A673 (cell line): ENCODE results near the gene SH2D4B. TPM values are rescaled to one million over a fixed set of nuclear protein-coding genes. Genes with fewer than 3 reads are reported as not detected.

ENCODE experiments used
- BruUV-seq: library from RNA; stranded (reverse); fragments of 400-500 nt; replicated peaks from 2 replicates; lab custom pipeline; 2021; lab: Mats Ljungman, UMichigan
- CTCF ChIA-PET: fragments of 300-600 bp; sonication (Branson Sonifier 250); formaldehyde crosslinking; loops from one replicate; lab custom pipeline; 2022; ENCODE audit warnings: antibody characterized with exemption; lab: Charles Lee
- POLR2A ChIA-PET: fragments of 300-600 bp; sonication (Branson Sonifier 250); formaldehyde crosslinking; loops from one replicate; lab custom pipeline; 2022; ENCODE audit warnings: antibody characterized with exemption; ENCODE audit not compliant: low non-redundant PET; lab: Charles Lee
- DNase-seq: peaks from one replicate; pipeline ENCODE4 v3.0.0-alpha.2; 2015; ENCODE audit warnings: low spot score
- H3K27ac ChIP-seq: fragments of 200-600 bp; sonication (generic); 2 replicates; pipeline ENCODE4 v1.5.1; 2016; ENCODE audit warnings: mixed run types, low read depth, mild to moderate bottlenecking, mixed read lengths, antibody characterized with exemption, low read length; ENCODE audit not compliant: poor library complexity, severe bottlenecking
- H3K27me3 ChIP-seq: fragments of 200-600 bp; sonication (generic); replicated peaks from 2 replicates; pipeline ENCODE4 v1.6.1; 2017; ENCODE audit warnings: mixed run types, low read depth, mild to moderate bottlenecking, mixed read lengths, antibody characterized with exemption, low read length; ENCODE audit not compliant: insufficient read depth, poor library complexity
- H3K36me3 ChIP-seq: fragments of 200-600 bp; sonication (generic); 2 replicates; pipeline ENCODE4 v1.6.1; 2016; ENCODE audit warnings: mixed run types, mild to moderate bottlenecking, mixed read lengths, antibody characterized with exemption, low read length; ENCODE audit not compliant: insufficient read depth, poor library complexity, severe bottlenecking
- H3K4me1 ChIP-seq: fragments of 200-600 bp; sonication (generic); 2 replicates; pipeline ENCODE4 v1.6.1; 2017; ENCODE audit warnings: mixed run types, mild to moderate bottlenecking, mixed read lengths, antibody characterized with exemption, low read length; ENCODE audit not compliant: insufficient read depth, poor library complexity, severe bottlenecking
- H3K4me3 ChIP-seq: fragments of 200-600 bp; sonication (generic); 2 replicates; pipeline ENCODE4 v1.5.1; 2016; ENCODE audit warnings: low read depth, mixed run types, mild to moderate bottlenecking, mixed read lengths, low read length; ENCODE audit not compliant: poor library complexity, severe bottlenecking
- H3K9me3 ChIP-seq: fragments of 200-600 bp; sonication (generic); 2 replicates; pipeline ENCODE4 v1.6.1; 2016; ENCODE audit warnings: mixed run types, low read depth, mild to moderate bottlenecking, mixed read lengths, antibody characterized with exemption, low read length; ENCODE audit not compliant: poor library complexity, severe bottlenecking
- EZH2 ChIP-seq: fragments of 200-600 bp; sonication (generic); IDR thresholded peaks from 2 replicates; pipeline ENCODE4 v1.6.1; 2017; ENCODE audit warnings: borderline replicate concordance, low read depth, mild to moderate bottlenecking, mixed read lengths, antibody characterized with exemption, low read length; ENCODE audit not compliant: poor library complexity, severe bottlenecking
- intact Hi-C: fragments of 100-400 bp; cut with micrococcal nuclease; formaldehyde crosslinking; loops from one replicate; pipeline ENCODE4 v1.10.0; 2022; ENCODE audit not compliant: unreplicated experiment
- total RNA-seq: library from RNA; stranded (reverse); gene quantifications from 2 replicates; pipeline ENCODE4 v1.2.3, GENCODE V29; 2021
- TF ChIP-seq, protein P1 (sequence below): fragments of 300-800, 200-600 bp; sonication (generic); conservative IDR thresholded peaks from 2 replicates; pipeline ENCODE4 v1.5.1; 2017; ENCODE audit warnings: low read depth, mild to moderate bottlenecking, antibody characterized with exemption, low read length, moderate library complexity, mixed read lengths

Gene SH2D4B
- total RNA-seq, 1 experiment from 2014 or later, result 0.19 TPM

DNA sequence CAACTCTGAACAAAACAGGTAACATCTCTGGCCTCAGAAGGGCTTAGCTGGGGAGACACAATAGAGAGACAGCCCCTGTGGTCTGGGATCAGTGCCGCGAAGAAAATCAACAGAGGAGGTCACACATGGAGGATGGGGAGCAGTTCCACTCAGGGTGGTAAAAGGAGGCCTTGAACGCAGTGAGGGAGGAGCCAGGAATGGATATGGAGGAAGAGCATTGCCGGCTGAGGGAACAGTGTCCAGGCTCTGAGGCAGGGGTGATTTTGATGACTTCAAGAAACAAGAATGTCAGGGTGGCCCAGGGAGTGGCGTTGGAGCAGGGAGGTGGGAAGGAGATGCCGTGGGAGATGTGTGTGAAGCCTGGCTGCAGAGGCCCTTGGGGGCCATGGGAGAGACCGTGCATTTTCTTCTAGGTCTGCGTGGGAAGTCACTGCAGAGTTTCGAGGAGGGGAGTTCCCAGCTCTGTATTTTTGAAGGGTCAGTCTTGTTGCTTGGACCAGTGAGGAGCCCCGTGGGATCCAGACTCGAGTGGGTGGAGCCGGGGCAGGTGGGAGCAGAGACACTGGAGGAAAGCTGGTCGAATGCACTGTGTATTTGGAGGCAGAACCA, 35.7 kb upstream of the SH2D4B start:
- H3K27me3 ChIP-seq, result no peaks in the 10 kb centered on the region
- no peak overlapping the region for H3K27ac ChIP-seq
- no TSS peak for BruUV-seq
- no peak for DNase-seq
- H3K4me1 ChIP-seq, result peaks cover 16% of the 10 kb centered on the region
- TF ChIP-seq EZH2, result no peak
- TF ChIP-seq, protein P1, sequence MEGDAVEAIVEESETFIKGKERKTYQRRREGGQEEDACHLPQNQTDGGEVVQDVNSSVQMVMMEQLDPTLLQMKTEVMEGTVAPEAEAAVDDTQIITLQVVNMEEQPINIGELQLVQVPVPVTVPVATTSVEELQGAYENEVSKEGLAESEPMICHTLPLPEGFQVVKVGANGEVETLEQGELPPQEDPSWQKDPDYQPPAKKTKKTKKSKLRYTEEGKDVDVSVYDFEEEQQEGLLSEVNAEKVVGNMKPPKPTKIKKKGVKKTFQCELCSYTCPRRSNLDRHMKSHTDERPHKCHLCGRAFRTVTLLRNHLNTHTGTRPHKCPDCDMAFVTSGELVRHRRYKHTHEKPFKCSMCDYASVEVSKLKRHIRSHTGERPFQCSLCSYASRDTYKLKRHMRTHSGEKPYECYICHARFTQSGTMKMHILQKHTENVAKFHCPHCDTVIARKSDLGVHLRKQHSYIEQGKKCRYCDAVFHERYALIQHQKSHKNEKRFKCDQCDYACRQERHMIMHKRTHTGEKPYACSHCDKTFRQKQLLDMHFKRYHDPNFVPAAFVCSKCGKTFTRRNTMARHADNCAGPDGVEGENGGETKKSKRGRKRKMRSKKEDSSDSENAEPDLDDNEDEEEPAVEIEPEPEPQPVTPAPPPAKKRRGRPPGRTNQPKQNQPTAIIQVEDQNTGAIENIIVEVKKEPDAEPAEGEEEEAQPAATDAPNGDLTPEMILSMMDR, result no peak
- POLR2A ChIA-PET, result no interaction called here
- H3K36me3 ChIP-seq, result no peaks in the 10 kb centered on the region
- intact Hi-C loops, result no loop called here
- H3K4me3 ChIP-seq, result no peak overlapping the region
- H3K9me3 ChIP-seq, result no peaks in the 10 kb centered on the region
- CTCF ChIA-PET, result no interaction called here

DNA sequence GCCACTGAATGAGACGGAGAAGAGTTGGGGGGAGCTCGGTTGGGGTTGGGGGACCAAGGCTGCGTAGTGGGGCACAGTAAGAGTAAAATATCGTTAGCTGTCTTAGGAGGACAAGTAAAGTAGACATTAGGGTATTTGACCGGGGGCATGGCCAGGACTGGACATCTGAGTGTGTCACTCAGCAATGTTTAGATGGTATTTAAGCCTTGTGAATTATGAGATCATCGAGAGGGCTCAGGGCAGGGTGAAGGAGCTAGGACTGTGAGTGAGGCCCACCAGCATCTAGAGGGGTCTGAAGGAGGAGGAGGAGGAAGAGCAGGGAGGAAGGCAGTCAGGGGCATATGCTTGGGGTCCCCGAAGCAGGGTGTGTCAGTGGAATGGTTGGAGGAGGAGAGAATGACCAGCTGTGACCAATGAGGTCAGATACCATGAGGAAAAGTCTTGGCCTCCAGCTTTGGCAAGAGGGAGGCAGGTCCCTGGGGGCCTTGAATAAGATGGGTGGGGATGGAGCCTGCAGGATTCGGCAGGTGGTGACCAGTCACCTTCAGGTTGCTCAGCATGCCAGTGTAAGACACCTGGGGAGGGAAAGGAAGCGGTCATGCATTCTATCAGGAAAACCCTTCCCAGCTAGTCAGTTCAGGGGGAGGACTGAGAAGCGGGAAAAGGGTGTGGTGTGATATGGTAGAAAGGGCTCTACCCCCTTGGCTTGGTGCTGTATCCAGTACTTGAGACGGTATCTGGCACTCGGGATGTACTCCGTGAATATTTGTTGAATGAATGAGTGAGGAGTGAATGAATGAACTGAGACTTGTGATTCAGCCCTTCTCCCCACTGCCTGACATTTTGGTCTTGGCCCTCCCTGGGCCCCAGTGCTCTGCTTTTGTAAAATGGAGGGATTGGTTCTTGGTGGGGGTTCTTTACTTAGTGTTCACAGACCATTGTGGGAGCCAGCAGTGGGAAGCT, 34.8 kb upstream of the SH2D4B start:
- H3K4me1 ChIP-seq, result peaks cover 10% of the 10 kb centered on the region
- CTCF ChIA-PET, result interaction anchor here (3.7 kb wide), 1 partner anchor 57 kb away, joined by 58 read pairs; no protein-coding TSS in a partner anchor

DNA sequence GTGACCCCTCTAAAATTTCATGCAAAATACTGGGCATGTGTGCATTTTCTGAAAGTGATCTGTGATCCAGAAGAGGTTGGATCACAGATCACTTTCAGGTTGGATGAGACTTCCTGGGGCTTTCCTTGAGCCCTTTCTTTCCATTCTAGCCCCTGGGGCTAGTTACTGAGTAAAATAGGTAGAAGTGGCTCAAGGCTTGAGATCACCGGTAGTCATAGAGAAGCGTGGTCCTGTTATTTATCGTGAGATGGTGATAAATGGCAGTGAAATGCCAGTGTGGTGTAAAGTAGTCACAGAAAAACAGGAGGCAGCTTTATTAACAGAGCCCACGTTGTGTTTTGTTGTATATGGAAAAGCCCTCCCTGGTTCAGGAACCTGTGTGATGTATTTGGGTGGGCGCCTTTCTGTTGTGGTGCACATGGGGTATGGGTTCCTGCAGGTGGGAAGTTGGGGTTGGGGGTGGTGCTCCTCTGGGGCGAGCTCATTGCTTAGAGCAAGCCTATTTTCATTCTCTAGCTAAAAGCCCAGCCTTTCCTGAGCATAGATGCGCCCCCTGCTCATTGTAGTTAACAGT, 34.0 kb upstream of the SH2D4B start:
- intact Hi-C loops, result no loop called here
- Histone ChIP-seq H3K4me3 (no peak overlapping the region), H3K27ac (no peak overlapping the region), H3K4me1 (peaks cover 2% of the 10 kb centered on the region), H3K36me3 (no peaks in the 10 kb centered on the region), H3K9me3 (no peaks in the 10 kb centered on the region), H3K27me3 (no peaks in the 10 kb centered on the region)
- DNase-seq, result no peak
- POLR2A ChIA-PET, result no interaction called here
- CTCF ChIA-PET, result interaction anchor here (3.7 kb wide), 1 partner anchor 57 kb away, joined by 58 read pairs; no protein-coding TSS in a partner anchor
- TF ChIP-seq, protein P1, result no peak
- TF ChIP-seq EZH2, result no peak
- no TSS peak for BruUV-seq

More for the DNA sequence above, 34.8 kb upstream of the SH2D4B start:
- Histone ChIP-seq H3K4me3 (no peak overlapping the region), H3K9me3 (no peaks in the 10 kb centered on the region), H3K27me3 (no peaks in the 10 kb centered on the region), H3K36me3 (no peaks in the 10 kb centered on the region), H3K27ac (no peak overlapping the region)
- no TSS peak for BruUV-seq
- intact Hi-C loops, result no loop called here
- no peak for TF ChIP-seq EZH2
- TF ChIP-seq, protein P1, result no peak
- no peak for DNase-seq
- POLR2A ChIA-PET, result no interaction called here
